GM19328 (cell line): ENCODE measurements around the gene POC5.
A peak's percentile ranks its signal among the peaks of the same experiment; 100 is the strongest.
"Not testable (repeated sequence)": the region's sequence is repeated elsewhere in the genome, so short reads cannot be mapped to it uniquely, and the experiment has no call there.

Experiments used
- ATAC-seq: cut with Tn5 transposase; IDR thresholded peaks from one replicate; pipeline ENCODE4 v1.9.1; 2021; ENCODE audit warnings: mild to moderate bottlenecking, moderate library complexity; ENCODE audit not compliant: unreplicated experiment

POC5 gene, protein sequence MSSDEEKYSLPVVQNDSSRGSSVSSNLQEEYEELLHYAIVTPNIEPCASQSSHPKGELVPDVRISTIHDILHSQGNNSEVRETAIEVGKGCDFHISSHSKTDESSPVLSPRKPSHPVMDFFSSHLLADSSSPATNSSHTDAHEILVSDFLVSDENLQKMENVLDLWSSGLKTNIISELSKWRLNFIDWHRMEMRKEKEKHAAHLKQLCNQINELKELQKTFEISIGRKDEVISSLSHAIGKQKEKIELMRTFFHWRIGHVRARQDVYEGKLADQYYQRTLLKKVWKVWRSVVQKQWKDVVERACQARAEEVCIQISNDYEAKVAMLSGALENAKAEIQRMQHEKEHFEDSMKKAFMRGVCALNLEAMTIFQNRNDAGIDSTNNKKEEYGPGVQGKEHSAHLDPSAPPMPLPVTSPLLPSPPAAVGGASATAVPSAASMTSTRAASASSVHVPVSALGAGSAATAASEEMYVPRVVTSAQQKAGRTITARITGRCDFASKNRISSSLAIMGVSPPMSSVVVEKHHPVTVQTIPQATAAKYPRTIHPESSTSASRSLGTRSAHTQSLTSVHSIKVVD

DNA sequence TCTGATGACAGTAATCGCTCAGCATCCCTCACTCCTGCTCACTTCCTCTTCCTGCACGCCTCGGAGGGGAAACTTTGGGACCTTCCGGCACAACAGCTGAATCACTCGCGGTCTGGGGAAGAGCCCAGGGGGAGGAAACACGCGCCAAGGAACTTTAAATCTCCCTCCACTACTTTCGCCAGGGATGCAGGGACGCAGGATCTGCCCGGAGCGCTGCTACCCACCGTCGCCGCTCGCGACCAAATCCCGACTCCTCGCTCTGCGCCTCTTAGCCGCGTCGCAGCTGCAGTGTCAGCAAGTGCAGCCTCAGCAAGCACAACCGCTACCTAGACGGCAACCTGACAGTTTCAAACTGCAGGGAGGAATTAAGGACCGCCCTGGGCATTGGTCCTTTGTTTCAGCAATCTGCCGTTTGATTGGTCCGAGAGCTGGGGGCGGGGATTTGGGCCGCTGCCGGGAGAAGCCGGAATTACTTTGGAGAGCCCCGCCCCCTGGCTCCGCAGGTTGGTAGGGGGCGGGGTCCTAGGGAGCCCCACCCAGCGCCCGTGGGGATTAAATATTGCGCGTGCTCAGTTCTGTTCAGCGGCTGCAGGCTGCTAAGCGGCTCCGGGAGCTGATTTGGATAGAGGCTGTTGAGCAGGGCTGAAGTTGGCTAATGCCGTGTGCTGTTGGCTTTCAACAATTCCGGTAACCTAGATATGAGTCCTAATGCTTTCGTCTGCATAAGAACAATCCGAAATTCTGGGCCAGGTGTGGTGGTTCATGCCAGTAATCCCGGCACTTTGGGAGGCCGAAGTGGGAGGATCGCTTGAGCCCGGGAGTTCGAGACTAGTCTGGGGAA lies at the start of gene POC5:
TSS of gene POC5 (minus strand) at position 356 of the 841 bp plus-strand sequence. CDS start 4,500 bp downstream, outside the sequence.
- ATAC-seq, result peak; percentile 97

DNA sequence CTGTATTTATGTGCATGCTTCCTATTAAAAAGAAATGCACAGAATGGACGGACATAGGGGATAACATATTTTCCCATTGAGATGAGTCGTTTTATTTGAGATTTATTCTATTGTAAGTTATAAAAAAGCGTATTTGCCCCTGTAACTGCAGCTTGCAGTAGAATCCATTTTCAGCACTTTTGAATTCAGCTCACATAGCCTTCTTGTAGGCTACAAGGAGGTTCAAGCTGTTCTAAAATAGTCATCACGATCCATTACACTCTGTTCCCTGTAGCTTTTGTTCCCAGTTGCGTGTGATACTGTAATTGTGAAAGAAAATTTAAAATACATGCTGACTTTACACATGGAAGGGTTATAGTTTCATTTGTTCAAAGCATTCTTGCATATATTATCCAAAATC lies 40.9 kb upstream of the POC5 start:
- no peak for ATAC-seq

DNA sequence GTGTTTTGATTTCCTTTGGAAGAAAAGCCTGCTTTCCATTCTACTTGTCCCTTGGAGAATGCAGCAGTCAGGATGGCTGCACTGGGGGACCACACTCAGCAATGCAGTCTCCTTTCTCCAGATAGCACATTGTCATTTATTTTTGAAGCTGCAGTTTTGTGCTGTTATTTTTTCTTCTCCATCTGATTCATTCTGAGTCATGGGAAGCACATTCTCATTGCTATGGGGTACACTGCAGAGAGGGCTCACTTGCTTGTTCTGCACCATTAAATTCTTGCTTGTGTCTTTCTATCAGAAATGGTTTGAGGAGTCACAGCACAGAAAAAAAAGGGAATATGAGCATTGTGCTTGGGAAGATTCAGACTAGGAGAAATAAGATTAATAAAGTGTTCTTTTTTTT lies 39.7 kb upstream of the POC5 start:
- ATAC-seq, result no peak

DNA sequence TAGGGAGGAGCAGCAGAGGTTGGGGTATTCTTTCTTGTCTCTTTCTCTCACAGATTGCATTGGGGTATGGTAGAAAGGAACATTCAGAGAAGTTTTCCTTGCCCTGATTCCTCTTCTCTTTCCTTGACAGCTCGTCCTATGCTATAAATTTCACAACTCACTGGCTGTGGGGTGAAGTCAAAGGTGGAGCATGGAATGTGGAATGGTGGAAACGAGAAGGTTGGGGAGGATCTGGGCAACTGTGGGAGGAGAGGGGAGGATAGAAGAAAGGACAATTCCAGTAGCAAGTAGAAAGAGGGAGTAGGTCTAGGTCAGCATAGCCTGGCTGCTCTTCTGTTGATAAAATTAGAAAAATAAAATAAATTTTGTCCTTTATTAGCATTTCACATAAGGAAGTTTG lies 39.0 kb upstream of the POC5 start:
- ATAC-seq, result no peak

DNA sequence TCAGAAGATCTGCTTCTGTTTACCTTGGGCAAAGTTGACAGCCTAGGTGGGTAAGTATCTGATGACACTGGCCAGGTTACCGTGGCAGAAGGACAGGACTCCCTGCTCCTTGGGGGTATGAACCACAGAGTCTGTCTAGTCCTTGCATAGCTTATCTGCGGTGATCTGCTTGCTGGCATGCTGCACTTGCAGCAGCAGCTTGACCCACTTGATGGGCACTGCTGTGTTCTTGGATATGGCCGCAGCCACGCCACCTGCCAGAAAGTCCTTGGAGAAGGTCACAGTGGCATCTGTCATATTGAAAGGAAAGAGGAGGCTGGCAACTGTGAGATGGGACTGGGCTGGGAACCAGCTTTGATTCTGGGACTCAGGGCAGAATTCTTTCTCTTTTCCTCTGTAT lies 35.9 kb upstream of the POC5 start:
- ATAC-seq, result no peak

DNA sequence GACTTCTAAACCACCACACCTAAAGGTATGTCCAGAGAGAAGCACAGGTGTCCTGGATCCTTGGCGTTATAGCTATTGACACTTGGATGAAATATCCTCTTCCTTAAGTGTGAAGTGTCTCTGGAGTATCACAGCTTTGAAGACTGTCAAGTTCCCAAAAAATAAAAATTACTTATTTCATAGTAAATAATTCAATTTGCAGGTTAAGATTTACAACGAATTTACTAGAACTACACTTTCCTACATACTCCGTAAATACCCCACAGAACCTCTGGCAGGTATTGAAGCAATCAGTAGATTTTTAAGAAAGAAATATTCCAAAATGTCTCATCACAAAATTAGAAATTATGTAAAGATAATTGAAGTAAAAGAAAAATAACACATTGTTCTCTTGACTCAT lies 27.1 kb upstream of the POC5 start:
- ATAC-seq, result no peak

DNA sequence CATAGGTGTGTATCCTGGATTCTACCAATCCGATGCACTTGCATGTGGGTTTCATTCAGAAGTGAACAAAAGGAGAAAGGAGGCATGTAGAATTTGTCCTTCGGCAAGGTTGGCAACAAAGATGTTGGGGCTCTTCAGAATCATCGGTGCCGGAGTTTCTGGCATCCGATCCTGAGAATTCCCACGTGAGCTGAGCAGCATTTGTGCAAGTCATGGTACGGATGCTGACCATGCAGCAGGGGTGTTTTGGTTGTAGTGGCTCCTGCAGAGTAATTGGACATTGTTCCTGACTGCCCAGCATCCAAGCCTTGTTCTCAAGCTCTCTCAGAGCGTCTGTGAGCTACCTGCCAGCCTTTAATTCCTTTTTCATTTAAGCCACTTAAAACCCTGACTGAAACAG lies 19.0 kb upstream of the POC5 start:
- ATAC-seq, result no peak

DNA sequence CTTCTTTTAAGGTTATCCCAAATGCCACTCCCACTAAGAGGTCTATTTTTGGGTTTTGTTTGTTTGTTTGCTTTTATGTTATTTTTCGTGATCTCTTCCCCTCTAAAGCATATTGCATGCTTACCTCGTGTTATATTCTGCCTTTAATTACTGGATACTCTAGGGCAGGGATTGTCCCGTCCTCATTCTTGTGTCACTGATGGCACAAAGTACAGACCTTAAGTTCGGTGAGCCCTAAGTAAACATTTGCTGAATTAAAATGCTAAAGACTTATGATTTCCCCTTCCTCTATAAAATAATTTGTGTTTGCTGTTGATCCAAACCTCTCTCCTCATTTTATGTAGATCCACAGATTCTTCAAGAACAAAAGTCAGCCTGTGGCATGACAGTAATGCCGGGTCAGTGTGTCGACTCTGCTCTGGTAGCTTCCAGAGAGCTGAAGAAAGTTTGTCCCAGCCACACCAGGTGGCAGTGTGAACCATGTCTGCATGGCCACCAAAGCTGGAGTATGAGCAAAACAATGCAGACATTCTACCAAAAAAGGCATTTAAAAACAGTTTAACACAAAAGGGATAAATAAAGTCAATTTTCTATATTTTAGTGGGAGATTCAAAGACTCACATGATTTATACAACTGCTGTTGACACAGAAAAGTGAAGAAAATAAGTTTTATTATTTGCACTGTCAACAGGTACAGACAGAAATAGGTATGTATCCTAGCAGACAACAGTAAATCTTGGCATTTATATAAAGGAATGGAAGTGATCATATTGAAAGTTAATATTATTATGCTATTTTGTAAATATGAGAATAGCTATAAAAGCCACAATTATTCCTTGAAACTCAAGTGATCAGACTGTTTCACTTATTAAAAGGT lies 17.9 kb upstream of the POC5 start:
- ATAC-seq, result no peak

DNA sequence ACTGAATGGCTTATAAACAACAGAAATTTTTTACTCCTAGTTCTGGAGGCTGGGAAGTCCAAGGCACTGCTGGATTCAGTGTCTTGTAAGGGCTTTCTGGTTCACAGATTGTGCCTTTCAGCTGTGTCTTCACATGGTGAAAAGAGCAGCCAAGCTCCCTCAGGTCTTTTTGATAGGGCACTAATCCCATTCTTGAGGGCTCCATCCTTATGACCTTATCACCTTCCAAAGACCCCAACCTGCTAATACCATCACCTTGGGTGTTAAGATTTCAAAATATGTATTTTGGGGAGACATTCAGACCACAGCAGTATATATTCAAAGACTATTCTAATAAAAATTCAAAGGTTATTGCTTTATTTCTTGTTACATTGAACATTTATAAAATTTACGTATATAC lies 16.5 kb upstream of the POC5 start:
- no peak for ATAC-seq

DNA sequence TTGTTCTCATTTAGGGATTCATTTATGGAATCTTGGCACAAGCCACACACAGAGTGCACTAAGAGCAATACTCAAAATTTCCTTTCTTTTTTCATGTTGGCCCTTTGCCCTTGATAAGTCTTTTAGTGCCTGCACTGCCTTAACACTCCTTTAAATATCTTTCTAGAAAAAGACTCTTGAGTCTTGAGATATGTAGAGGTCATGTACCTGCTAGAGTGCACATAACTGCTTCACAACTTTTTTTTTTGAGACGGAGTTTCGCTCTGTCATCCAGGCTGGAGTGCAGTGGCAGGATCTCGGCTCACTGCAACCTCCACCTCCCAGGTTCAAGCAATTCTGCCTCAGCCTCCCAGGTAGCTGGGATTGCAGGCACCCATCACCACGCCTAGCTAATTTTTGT lies 14.3 kb upstream of the POC5 start:
- not testable (repeated sequence) for ATAC-seq

DNA sequence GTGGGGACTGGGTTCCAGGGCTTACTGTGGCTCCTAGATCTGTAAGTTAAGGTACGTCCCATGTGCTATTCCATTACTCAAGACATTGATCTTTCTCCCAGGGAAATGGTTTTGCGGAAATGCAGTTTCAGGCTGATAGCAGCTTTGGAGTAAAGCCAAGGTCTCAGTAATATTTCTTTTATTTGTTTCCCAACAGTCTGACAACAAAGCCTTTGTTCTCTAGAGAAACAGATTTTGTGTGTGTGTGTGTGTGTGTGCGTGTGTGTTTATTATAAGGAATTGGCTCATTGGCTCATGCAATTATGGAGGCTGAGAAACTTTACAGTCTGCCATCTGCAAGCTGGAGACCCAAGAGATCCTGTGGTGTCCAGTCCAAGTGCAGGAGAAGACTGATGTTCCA lies 12.1 kb upstream of the POC5 start:
- no peak for ATAC-seq

DNA sequence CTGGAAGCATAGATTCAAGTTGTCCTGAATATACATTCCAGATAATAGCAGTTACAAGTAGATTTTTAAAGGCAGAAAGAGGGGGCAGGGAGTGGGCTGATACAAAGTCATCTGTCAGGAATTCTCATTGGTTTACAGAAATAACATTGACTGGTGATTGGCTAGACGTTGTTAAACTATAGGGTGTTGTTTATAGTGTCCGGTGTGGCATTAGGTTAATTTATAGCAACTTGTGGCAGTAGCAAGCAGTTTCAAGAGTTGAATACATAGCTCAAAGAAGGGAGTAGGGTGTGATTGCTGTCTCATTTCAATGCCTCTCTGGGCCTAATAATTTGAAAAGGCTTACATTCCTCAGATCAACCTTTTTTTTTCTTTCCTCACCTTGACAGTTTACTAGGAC lies 10.7 kb upstream of the POC5 start:
- no peak for ATAC-seq

DNA sequence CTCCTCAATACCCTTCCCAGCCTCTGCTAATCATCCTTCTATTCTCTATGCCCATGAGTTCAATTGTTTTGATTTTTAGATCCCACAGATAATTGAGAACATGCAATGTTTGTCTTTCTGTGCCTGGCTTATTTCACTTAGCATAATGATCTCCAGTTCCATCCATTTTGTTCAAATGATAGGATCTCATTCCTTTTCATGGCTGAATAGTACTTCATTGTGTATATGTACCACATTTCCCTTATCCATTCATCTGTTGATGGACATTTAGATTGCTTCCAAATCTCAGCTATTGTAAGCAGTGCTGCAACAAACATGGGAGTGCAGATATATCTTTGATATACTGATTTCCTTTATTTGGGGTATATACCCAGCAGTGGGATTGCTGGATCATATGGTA lies 9.0 kb upstream of the POC5 start:
- not testable (repeated sequence) for ATAC-seq

DNA sequence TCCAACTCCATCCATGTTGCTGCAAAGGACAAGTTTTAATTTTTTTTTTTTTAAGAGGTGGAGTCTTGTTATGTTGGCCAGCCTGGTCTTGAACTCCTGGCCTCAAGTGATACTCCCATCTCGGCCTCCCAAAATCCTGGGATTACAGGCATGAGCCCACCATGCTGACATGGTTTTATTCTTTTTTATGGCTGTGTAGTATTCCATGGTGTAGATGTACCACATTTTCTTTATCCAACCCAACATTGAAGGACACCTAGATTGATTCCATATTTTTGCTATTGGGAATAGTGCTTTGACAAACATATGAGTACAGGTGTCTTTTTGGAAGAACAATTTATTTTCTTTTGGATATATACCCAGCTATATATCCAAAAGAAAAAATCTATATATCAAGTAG lies 6.1 kb upstream of the POC5 start:
- no peak for ATAC-seq

DNA sequence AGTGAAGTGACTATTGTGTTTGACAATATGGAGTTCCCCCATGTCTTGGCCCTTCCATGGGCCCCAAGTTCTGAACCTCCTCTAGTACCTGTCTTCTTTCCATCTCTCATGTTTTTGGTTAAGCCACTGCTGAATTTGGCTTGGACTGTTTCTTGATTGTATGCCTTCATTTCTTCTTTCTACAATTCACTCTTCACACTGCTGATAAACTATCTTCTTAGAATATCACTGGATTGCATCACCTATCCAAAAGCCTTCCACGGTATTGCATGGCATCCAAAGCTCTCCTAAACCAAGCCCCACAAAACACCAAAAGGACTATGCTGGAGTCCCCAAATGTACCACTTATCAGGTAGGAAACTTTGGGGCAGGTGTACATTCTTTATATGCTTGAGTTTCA lies 4.3 kb upstream of the POC5 start:
- no peak for ATAC-seq

DNA sequence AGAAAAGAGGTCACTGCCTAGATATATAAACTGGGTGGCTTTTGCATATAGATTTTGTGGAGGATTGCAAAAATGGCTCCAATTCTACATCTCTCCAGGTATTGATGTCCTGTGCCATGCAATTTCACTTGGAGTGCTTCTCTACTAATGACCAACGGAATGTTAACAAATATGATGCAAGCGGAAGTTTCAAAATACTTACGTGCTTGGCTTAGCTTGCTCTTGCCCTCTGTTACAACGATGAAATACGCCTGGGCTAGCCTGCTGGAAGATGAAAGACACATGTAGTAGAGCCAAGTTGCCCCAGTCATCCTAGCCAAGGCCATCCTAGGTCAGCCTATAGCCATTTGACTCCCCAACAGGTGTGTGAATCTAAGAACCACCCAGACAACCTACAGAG lies 3.6 kb upstream of the POC5 start:
- no peak for ATAC-seq

DNA sequence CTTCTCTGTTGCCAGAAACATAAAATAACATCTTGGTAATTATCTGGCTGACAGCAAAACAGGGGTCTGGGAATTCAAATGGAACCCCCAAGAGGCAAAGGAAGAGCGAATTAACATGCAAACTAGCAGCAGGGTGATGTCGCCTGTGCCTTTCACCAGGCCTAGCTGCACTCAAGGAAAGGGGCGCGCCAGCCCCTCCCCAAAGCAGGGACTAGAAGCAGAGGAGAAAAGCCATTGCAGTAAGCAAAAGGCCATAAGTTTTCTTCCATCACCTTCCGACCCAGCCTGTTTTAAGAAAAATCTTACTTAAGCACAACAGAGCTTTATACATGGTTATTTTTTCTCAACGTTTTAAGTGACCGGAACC lies 539 bp downstream of the POC5 start:
- peak; percentile 8 for ATAC-seq

DNA sequence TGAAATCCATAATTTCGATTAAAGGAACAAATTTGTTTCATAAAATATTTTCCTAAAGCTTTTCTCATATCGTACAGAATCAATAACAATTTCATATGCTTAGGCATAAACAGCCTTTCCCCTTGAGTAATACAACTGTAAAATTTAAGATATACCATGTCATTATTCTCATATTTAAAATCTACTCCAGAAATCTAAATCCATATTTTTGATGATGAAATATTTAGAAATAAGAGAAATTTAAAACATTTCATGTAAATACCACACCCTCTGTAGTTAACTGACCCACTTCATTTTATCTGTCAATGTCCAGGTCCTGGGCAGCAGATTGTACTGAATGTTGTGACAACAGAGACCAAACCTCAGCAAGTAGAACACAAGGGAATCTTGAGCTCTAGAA lies 5.1 kb downstream of the POC5 start:
- ATAC-seq, result no peak

DNA sequence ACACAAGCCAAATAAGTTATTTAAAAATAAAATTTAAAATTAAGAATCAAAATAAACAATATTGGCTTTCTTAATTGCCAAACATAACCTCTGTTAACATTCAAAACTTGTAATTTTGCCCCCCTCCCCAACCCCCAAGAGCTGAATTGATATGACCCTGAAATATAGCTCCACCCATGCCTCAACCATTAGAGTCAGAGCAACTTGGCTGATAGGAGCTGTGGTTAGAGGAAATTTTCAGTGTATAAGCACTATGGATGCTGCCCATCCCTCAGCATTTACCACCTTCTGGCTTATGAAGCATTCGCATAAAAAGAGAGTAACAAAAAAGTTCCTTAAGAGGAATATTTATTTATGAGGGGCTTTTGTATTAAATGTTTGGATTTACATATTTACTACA lies 6.1 kb downstream of the POC5 start:
- no peak for ATAC-seq

DNA sequence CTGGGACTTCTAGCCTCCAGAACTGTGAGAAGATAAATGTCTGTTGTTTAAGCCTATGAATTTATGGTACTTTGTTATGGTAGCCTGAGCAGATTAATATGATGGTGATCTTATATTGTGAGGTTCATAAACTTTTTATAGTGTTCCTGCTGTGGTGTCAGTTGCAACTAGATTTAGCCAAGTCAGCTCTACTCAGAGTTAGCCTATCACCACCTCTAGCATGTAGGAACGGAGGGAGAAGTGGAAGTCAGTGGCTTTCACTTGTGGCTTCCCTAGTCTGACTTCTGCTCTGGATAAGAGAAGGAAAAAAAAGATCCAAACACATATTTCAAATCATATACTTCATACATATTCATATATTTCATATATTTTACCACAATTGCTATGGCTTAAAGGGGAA lies 6.6 kb downstream of the POC5 start:
- ATAC-seq, result no peak

DNA sequence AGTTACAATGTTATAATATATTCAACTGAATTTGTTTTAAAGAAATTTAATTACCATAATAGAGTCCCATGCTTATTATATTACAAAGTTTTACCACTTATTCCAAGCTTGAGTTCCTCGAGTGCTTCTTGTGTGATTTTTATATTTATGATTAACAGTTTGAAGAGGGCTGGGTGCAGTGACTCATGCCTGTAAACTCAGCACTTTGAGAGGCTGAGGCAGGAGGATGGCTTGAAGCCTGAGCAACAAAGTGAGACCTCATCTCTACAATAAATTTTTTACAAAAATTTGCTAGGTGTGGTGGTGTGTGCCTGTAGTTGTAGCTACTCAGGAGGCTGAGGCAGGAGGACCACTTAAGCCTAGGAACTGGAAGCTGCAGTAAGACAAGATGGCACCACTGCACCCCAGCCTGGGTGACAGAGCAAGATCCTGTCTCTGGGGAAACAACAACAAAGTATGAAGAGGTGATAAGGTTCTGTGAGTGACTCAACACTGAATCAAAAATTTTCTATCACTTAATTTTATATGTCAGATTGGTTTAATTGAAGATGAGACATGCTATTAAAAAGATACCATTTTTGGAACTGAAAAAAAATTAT lies 9.2 kb downstream of the POC5 start:
- no peak for ATAC-seq
